CD4-positive, alpha-beta T cell treated with Interleukin-6 for 4 hours (primary cell): ENCODE results near the gene ZNF19.

Experiments used
- DNase-seq: peaks from one replicate; pipeline ENCODE4 v3.0.0-alpha.2; 2020; ENCODE audit warnings: mixed read lengths

Gene ZNF19

DNA sequence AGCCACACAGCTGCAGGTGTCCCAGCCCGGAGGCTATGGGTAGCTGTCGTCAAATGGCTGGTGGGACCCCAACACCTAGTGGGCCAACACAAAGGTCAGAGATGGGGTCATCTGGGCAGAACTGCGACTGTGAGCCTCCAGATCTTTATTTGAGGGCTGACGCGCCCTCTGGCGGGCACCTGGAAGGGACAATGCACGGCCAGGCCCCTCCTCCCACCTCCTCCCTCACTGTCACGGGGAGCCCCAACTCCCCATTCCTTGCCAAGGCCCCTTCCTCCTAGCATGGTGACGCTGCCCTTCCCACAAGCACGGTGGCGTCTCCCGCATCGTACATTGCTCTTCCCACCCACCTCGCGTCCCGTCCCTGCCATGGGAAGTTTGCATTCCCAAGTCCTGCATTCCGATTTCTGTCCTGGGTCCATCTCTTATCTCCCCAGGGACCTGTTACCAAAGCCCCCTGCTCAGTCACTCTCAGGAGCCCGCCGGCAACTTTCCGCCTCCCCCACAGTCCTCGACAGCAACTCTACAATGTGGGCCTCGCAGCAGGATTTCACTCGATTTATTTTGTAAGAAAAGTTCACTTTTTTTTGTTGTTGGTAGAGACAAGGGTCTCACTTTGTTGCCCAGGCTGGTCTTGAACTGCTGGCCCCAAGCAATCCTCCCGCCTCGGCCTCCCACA, 48.3 kb downstream of the ZNF19 start:
- no peak for DNase-seq

DNA sequence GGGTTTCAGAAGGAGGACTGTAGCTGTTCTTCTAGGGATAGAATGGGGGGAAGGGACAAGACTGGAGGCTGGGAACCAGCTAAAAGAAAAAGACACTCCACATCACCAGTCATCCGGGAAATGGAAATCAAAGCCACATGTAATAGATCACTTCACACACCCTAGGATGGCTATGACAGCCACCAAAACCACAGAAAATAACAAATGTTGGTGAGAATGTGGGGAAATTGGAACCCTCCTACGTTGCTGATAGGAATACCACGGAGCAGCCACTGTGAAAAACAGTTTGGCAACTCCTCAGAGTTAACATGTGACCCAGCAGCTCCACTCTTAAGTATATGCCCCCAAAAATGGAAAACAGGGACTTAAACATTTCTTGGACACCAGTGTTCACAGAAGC, 49.6 kb downstream of the ZNF19 start:
- DNase-seq, result no peak

DNA sequence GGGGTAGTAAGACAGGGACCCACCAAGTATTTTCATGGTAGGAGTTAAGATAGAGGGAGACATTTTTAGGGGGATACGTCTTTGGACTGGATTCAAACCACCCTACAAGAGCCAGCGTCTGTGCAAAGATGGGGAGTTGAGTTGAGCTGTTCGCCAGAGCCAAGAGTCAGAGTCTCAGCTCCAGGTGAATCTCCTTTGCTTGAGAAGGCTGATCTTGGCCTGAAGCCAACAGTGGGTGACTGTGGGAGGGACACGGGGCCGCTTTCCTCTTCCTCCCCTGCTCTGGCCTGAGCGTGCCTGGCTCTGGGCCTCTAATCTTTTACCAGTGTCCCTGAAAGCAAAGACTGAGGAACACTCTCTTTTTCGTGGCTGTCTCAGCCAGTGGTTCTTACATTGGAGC, 52.7 kb downstream of the ZNF19 start:
- no peak for DNase-seq

DNA sequence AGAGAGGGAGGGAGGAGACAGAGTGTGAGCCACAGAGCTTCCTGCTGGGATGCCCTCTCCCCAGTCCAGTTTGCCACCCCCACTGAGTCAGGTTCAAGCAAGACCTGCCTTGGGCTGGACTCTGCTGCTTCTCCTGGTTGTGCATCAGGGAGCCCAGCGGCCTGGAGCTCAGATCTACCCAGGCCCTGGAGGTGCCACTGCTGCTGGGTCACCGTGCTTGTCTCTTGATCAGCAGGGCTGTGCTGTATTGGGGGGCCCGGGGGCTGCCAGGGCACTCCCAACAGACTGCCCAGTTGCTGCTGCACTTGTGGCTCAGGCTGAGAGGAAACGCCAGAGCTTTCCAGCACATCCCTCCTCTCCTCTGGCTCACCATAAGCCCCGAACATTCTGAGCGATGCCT, 56.2 kb downstream of the ZNF19 start:
- no peak for DNase-seq

DNA sequence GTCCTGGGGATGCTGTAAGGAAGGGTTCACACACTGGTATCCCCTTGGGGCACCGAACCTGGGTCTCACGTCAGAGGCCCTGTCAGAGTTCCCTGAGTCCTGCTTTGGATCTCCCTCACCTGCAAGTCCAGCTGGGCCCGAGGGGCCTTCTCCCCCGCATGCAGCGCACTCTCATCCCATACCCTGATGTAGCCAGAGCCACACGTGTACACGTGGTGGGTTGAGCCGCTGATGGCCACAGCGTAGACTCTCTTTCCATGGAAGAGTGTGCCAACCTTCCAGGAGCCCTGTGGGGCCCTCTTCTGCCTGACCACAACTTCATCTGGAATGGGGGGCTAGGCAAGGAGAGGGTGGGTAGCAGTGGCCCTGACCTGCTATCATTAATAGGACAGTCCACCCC, 57.1 kb downstream of the ZNF19 start:
- DNase-seq, result no peak

DNA sequence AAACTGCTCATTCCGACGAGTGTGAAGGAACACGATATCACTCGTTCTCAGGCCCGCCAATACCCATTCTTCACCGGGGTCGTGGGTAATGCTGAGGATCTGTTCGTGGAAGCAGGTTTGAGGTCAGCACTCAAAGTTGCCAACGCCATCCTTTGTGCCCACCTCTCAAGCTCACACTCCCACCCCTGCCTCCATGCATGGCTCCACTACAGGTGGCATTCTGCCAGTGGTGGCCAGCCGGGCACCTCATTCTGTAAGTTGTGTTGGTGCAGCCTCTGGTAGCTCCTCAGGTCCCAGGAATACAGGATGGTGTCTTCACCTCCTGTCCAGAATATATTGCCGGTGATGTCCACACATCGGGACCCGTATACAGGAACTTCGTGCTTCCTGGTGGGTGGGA, 57.9 kb downstream of the ZNF19 start:
- DNase-seq, result no peak

DNA sequence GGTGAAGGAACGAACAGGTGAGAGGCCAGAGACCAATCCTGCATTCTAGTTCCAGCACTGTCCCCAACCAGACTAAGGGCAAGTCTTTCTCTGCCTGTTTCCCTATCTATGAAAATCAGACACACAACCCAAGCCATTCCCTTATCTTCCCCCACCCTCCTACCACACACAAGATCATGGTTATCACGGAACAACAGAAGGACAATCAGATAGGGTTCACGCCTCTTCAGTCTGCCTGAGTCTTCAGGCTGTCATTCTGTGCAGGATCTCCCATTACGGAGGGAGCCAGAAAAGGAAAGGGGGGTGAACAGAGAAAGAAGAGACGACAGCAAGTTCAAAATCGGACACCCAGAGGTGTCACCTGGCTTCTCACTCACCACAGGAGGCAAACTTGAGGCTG, 58.4 kb downstream of the ZNF19 start:
- no peak for DNase-seq

DNA sequence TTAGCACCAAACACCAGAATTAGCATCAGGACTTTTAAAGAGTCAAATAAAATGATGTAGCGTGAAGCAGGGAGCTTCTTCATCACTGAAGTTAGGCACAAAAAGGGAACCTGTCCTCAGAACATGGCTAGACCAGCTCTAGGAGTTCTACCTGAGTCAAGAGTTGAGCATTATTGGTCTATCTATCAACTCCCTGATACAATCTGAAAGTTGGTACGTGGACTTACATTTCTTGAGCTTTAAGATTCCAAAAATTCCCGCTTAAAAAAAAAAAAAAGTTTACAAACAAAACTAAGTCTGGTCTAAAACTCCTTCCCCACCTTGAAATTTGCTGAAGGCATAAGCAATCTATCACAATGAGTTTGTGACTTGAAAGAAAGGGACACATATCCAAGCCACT, 59.5 kb downstream of the ZNF19 start:
- DNase-seq, result no peak

DNA sequence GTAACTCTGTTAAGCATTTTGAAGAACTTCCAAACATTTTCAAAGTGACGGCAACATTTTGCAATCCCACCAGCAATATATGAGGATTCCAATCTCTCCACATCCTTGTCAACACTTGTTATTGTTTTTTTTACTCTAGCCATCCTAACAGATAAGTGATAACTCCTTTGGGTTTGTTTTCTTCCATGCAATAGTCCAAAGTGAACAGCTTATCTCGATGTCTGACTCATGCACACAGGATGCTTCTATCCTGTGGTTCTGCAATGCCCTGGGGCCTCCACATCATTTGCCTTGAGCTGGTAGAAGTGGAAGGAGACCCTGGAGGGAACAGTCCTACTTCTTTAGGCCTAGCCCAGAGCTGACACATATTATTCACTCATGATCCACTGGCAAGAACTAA, 60.2 kb downstream of the ZNF19 start:
- DNase-seq, result no peak

DNA sequence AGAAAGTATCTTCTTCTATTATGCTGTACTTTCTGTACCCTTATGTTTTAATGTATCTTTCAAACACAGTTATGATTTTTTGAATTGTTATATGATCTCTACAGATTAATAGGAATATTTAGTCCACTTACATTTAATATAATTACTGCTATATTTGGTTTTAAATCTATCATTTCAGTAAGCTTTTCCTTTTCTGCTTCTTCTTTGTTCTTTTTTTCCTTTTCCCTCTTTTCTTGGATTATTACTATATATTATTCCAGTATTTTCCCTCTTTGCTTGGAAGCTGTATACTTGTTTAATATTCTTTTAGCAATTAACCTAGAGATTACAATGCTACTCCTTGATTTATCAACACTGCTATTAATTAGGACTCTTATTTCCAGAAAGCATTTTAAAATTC, 60.7 kb downstream of the ZNF19 start:
- no peak for DNase-seq

DNA sequence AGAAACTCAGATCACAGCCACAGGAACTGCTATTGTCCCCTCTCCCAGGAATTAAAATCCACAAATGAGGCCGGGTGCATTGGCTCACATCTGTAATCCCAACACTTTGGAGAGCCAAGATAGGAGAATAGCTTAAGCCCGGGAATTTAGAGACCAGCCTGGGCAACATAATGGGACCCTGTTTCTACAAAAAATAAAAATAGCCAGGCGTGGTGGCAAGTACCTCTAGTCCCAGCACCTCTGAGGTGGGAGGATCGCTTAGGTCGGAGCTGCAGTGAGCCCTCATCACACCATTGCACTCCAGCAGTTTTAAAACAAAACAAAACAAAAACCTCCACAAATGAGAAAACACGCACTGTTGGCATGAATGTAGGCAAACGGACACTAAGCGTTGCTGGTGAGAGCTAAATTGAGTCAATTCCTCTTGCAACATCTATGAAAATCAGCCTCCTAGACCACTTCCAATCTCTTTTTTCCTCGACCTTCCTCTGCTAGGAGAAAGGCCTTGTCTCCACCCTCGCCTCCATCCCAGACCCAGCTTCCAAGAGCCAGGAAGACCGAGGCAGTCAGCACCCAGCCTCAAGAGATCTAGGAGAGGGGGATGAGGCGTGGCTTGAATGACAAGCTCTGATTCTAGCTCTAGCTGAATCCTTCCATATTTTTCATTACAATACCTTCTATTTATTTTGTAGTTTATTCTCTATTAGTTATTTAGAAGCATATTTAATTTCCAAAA, 62.1 kb downstream of the ZNF19 start:
- DNase-seq, result no peak

DNA sequence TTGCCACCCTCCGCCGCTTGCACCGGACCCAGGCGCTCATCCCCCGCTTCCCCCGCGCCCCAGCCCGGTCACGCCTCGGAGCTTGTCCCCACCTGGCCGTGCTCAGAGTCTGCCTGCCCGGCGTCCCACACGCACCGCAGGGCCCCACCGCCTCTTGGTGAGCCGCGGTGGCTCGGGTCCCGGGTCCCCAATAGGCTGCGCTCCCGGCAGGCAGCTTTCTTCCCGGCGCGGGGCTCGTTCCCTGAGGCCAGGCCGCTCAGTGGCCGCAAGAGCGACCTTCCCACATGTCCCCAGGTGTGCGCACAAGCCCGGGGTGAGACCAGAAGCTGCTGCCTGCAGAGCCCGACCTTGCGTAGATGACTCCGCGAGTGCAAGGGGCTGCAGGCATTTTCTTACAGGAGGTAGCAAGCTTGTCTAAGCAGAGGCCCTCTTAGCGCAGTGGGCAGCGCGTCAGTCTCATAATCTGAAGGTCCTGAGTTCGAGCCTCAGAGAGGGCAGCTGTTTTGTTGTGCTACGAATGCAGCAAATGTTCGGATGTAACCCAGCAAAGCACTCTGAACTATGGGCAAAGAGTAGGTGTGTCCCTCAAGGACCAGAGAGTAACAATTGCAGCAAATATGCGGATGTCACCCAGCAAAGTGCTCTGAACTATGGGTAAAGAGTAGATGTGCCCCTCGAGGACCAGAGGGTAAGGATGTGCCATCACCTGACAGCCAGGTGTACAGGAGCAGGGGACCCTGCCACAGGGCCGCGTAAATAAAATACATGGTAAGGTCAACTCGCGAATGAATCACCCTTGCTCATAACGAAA, 62.9 kb downstream of the ZNF19 start:
- DNase-seq, result no peak

DNA sequence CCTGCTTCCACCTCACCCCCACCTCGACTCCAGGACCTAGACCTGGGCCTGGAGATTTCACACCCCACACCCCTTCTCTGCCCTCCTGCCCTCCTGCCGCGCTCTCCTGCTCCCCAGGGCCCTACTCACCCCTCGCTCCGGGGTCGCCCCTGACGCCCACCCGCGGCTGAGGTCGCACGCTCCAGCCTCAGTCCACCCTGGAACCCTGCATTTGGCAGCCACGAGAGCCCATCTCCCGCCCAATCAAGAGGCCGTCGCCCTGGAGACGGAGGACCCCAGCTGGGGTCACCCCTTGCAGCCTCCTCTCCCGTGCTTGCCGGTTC, 63.4 kb downstream of the ZNF19 start:
- DNase-seq, result no peak

DNA sequence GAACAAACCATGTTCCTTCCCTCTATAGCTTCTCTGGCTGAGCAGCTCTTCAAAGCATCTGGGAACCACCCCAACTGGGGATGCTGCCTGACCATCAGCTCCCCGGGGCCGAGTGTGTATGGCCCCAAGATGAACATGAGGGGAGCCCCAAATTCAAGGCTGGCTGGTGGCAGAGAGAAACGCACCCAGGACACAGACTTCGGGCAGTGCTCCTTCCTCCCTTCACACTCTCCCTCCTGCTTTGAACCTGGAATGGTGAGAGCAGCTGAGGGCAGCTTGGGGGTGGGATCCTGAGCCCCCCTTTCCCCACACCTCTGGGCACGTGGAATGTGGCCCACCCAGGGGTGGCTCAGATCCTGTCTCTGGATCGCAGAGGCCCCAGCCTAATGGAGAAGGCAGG, 64.5 kb downstream of the ZNF19 start:
- no peak for DNase-seq

DNA sequence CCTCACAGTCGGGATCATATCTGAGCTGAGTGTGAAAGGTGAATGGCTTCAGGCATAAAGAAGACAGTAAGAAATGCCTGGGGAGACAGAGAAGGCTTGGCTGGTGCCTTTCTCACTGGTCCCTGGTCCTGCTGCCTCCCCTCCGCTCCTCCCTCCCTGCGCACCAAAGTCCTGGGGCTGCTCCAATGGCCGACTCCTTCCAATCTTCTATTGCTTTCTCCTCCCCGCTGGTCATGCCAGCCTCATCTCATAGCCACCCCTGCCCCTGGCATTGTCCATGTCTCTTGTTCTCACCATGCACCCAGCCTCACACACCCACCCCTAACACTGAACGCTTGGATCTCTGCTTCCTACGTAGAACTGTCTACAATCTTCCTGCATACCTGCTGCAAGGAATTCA, 65.3 kb downstream of the ZNF19 start:
- no peak for DNase-seq
